CD4-positive, CD25-positive, alpha-beta regulatory T cell (primary cell): Measurements from ENCODE around the gene LRRK1. TPM values are rescaled to one million over a fixed set of nuclear protein-coding genes. Genes with fewer than 3 reads are reported as not detected.
A peak's percentile ranks its signal among the peaks of the same experiment; 100 is the strongest.

Experiments
- ATAC-seq, 2 donors: fragments of 150-1000 bp; cut with Tn5 transposase; one replicate each; pipeline ENCODE4 v1.10.0; 2021; ENCODE audit warnings: low read depth in 2 of 2, moderate number of reproducible peaks in 2 of 2, moderate library complexity in 1 of 2
- DNase-seq, 3 donors: peaks; one replicate each; pipeline versions ENCODE4 v3.0.0 to v3.0.0-alpha.2; 2012 to 2022; ENCODE audit warnings: mixed read lengths in 1 of 3
- H3K27ac ChIP-seq: one replicate; pipeline ENCODE4 v1.7.0; 2013; ENCODE audit warnings: mild to moderate bottlenecking, low read length; ENCODE audit not compliant: insufficient read depth, poor library complexity, severe bottlenecking
- H3K27me3 ChIP-seq: one replicate; pipeline ENCODE4 v1.7.0; 2013; ENCODE audit warnings: low read length; ENCODE audit not compliant: control insufficient read depth, insufficient read depth
- H3K36me3 ChIP-seq: one replicate; pipeline ENCODE4 v1.7.0; 2013; ENCODE audit warnings: mild to moderate bottlenecking, low read length, moderate library complexity; ENCODE audit not compliant: control insufficient read depth, insufficient read depth
- H3K4me1 ChIP-seq: 2 replicates; pipeline ENCODE4 v1.7.0; 2013; ENCODE audit warnings: mild to moderate bottlenecking, low read length; ENCODE audit not compliant: insufficient read depth, control insufficient read depth, poor library complexity, severe bottlenecking
- H3K4me3 ChIP-seq: one replicate; pipeline ENCODE4 v1.7.0; 2013; ENCODE audit warnings: low read depth, mild to moderate bottlenecking, low read length, moderate library complexity
- H3K9me3 ChIP-seq, 2 experiments: 1 replicate in 1 of 2; 2 replicates in 1 of 2; pipeline ENCODE4 v1.7.0; 2013; ENCODE audit warnings: low read length in 2 of 2, mild to moderate bottlenecking in 1 of 2, moderate library complexity in 1 of 2; ENCODE audit not compliant: control insufficient read depth in 2 of 2
- H3K27ac Mint-ChIP-seq, 3 donors: one replicate each; pipeline ENCODE4 v1.8.0; 2020 to 2022; ENCODE audit warnings: mild to moderate bottlenecking in 3 of 3, mixed read lengths in 3 of 3, moderate library complexity in 2 of 3
- H3K27me3 Mint-ChIP-seq: one replicate; pipeline ENCODE4 v1.8.0; 2022; ENCODE audit warnings: mild to moderate bottlenecking, mixed read lengths
- H3K36me3 Mint-ChIP-seq: one replicate; pipeline ENCODE4 v1.8.0; 2020; ENCODE audit warnings: mixed read lengths
- H3K4me1 Mint-ChIP-seq, 4 donors: one replicate each; pipeline ENCODE4 v1.8.0; 2020 to 2022; ENCODE audit warnings: mixed read lengths in 4 of 4, mild to moderate bottlenecking in 1 of 4
- H3K4me3 Mint-ChIP-seq, 4 donors: one replicate each; pipeline ENCODE4 v1.8.0; 2020 to 2022; ENCODE audit warnings: mild to moderate bottlenecking in 4 of 4, mixed read lengths in 4 of 4, moderate library complexity in 3 of 4
- H3K9me3 Mint-ChIP-seq, 7 donors: one replicate each; pipeline ENCODE4 v1.8.0; 2020 to 2022; ENCODE audit warnings: mixed read lengths in 7 of 7, mild to moderate bottlenecking in 3 of 7, moderate library complexity in 2 of 7
- polyA plus RNA-seq, 4 donors: library from polyadenylated mRNA; unstranded; fragments of 300-500 nt; fragmentation: Illumina TruSeq; gene quantifications; one replicate each; pipeline ENCODE4 v1.2.3, GENCODE V29; 2021
- total RNA-seq: library from RNA; stranded (reverse); gene quantifications from one replicate; pipeline ENCODE4 v1.2.3, GENCODE V29; 2022

Gene LRRK1
- total and polyA plus RNA-seq, 5 donors from 2014 or later: 0.06 to 0.17 TPM; not detected in 3

GRCh38 chr15:101013769-101014675 lies 94.9 kb downstream of the LRRK1 start:
- H3K36me3 ChIP-seq: no peaks in the 10 kb centered on the region
- H3K4me3 ChIP-seq: no peak overlapping the region
- no peaks in the 10 kb centered on the region for H3K4me1 Mint-ChIP-seq
- H3K4me1 ChIP-seq: no peaks in the 10 kb centered on the region
- H3K36me3 Mint-ChIP-seq: no peaks in the 10 kb centered on the region
- H3K27me3 Mint-ChIP-seq: peaks cover 17% of the 10 kb centered on the region
- no peak overlapping the region for H3K27ac ChIP-seq
- H3K9me3 ChIP-seq: no peaks in the 10 kb centered on the region
- no peaks in the 10 kb centered on the region for H3K9me3 Mint-ChIP-seq
- no peak overlapping the region for H3K4me3 Mint-ChIP-seq
- ATAC-seq: peak in 1 of 2 donors; percentile 28
- H3K27me3 ChIP-seq: no peaks in the 10 kb centered on the region
- DNase-seq: no peak
- H3K27ac Mint-ChIP-seq: no peak overlapping the region

DNA sequence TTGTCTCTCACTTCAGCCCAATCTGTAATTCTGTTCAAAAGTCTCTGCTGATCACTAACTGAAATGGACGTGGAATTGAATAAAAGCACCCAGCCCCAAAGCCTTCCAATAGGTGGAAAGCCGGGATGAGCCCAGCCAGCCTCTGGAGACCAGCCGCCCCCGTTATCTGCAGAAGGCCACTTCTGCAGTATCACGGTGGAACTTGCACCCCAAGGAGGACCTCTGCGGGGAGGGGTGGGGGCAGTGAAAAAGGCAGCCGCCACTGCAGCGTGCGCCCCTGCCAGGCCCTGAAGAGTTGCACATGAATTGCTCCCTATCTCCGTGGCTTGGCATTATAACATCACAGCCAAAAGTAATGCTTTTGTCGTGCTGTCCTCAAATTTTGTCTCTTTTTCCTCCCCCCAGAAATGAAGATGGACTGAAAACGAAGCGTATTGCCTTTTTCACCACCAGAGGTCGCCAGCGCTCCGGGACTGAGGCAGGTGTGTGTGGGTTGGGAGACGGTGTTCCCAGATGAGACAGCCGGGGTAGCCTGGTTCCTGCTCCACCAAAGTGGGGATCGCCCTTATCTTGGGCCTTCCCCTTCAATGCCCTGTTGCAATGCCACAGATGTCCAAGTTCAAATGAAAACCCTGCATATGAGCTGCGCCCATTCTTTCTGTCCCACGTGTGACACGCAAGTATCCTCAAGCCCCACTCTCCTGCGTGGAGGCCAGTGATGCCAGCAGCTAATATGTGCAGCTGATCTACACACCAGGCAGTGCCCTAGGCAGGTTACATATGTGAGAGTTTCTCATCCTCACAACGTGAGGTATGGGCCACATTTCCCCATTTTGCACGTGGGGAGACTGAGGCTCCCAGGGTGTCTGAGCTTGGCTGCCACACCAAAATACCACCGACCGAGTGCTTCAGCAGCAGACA lies 96.0 kb downstream of the LRRK1 start:
- Mint-ChIP-seq H3K27me3 (peaks cover 11% of the 10 kb centered on the region), H3K4me1 (no peaks in the 10 kb centered on the region), H3K4me3 (no peak overlapping the region), H3K36me3 (no peaks in the 10 kb centered on the region), H3K27ac (peak overlapping the region in 1 of 3 donors; percentile 21), H3K9me3 (no peaks in the 10 kb centered on the region)
- DNase-seq (peak; percentile 40 to 58 (median 44)), ATAC-seq (peak in 1 of 2 donors; percentile 37)
- H3K36me3 ChIP-seq: no peaks in the 10 kb centered on the region
- no peak overlapping the region for H3K27ac ChIP-seq
- H3K4me1 ChIP-seq: no peaks in the 10 kb centered on the region
- H3K4me3 ChIP-seq: no peak overlapping the region
- no peaks in the 10 kb centered on the region for H3K9me3 ChIP-seq
- H3K27me3 ChIP-seq: no peaks in the 10 kb centered on the region

DNA sequence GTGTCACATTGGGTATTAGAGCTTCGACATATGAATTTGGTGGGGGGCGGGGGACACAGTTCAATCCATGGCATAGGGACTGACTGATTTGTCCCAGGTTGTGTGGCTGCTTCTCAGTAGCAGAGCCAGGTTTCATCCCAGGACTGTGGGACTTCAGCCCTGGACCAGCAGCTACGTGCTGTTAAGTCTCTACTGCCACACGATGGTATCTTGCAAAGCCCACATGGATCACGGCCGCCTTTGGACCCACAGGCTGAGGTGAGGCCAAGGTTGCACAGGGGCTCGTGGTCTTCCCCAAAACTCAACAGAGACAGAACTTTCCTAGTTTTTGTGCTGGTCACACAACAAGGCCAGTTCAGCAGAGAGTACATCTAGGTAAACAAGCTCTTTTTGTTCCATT lies 97.4 kb downstream of the LRRK1 start:
- Histone ChIP-seq H3K36me3 (no peaks in the 10 kb centered on the region), H3K27ac (no peak overlapping the region), H3K4me3 (no peak overlapping the region), H3K9me3 (no peaks in the 10 kb centered on the region), H3K27me3 (no peaks in the 10 kb centered on the region), H3K4me1 (no peaks in the 10 kb centered on the region)
- ATAC-seq (no peak), DNase-seq (no peak)
- no peaks in the 10 kb centered on the region for H3K36me3 Mint-ChIP-seq
- peaks cover 5% of the 10 kb centered on the region for H3K27me3 Mint-ChIP-seq
- no peak overlapping the region for H3K4me3 Mint-ChIP-seq
- no peak overlapping the region for H3K27ac Mint-ChIP-seq
- H3K4me1 Mint-ChIP-seq: no peaks in the 10 kb centered on the region
- H3K9me3 Mint-ChIP-seq: no peaks in the 10 kb centered on the region

- no peaks in the 10 kb centered on the region for H3K36me3 Mint-ChIP-seq
- H3K4me3 ChIP-seq: no peak overlapping the region
- no peaks in the 10 kb centered on the region for H3K4me1 Mint-ChIP-seq
- H3K27ac ChIP-seq: no peak overlapping the region
- DNase-seq (no peak), ATAC-seq (no peak)
- H3K36me3 ChIP-seq: no peaks in the 10 kb centered on the region
- no peak overlapping the region for H3K27ac Mint-ChIP-seq
- H3K4me3 Mint-ChIP-seq: no peak overlapping the region
- no peaks in the 10 kb centered on the region for H3K27me3 ChIP-seq
- H3K9me3 ChIP-seq: no peaks in the 10 kb centered on the region
- H3K4me1 ChIP-seq: no peaks in the 10 kb centered on the region
- H3K27me3 Mint-ChIP-seq: peaks cover 5% of the 10 kb centered on the region
- H3K9me3 Mint-ChIP-seq: no peaks in the 10 kb centered on the region
These were observed 98.1 kb downstream of the LRRK1 start for GRCh38 chr15:101017093-101017754.

DNA sequence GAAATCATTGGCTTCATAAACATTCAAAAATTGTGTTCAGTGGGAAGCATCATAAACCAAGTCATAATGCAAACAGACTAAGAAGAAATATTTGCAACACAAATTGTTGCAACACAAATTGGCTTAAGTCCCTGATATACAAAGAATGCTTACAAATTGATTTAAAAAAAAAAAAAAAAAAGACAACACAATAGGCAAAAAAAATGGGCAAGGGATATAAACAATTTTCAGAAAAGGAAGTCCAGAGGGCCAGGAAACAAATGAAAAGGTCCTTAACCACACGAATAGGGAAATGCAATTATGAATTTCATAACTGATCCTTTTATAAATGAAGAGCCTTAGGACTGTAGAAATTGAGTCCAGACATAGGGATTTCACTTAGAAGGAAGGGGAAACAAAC lies 98.9 kb downstream of the LRRK1 start:
- Mint-ChIP-seq H3K27ac (no peak overlapping the region), H3K36me3 (no peaks in the 10 kb centered on the region), H3K27me3 (peaks cover 5% of the 10 kb centered on the region), H3K9me3 (no peaks in the 10 kb centered on the region), H3K4me3 (no peak overlapping the region), H3K4me1 (no peaks in the 10 kb centered on the region)
- no peak overlapping the region for H3K4me3 ChIP-seq
- ATAC-seq: no peak
- no peaks in the 10 kb centered on the region for H3K27me3 ChIP-seq
- no peaks in the 10 kb centered on the region for H3K4me1 ChIP-seq
- H3K27ac ChIP-seq: no peak overlapping the region
- no peaks in the 10 kb centered on the region for H3K9me3 ChIP-seq
- no peaks in the 10 kb centered on the region for H3K36me3 ChIP-seq
- DNase-seq: no peak

- no peak overlapping the region for H3K4me3 ChIP-seq
- Mint-ChIP-seq H3K4me3 (no peak overlapping the region), H3K9me3 (no peaks in the 10 kb centered on the region), H3K4me1 (no peaks in the 10 kb centered on the region), H3K36me3 (no peaks in the 10 kb centered on the region), H3K27ac (no peak overlapping the region), H3K27me3 (peaks cover 5% of the 10 kb centered on the region)
- no peaks in the 10 kb centered on the region for H3K36me3 ChIP-seq
- DNase-seq: no peak
- no peaks in the 10 kb centered on the region for H3K9me3 ChIP-seq
- no peak for ATAC-seq
- H3K27ac ChIP-seq: no peak overlapping the region
- H3K4me1 ChIP-seq: no peaks in the 10 kb centered on the region
- H3K27me3 ChIP-seq: no peaks in the 10 kb centered on the region
These were observed 99.3 kb downstream of the LRRK1 start for GRCh38 chr15:101018450-101018849.

GRCh38 chr15:101019366-101019896 lies 100.3 kb downstream of the LRRK1 start:
- DNase-seq (no peak), ATAC-seq (no peak)
- Histone ChIP-seq H3K27me3 (no peaks in the 10 kb centered on the region), H3K4me3 (no peak overlapping the region), H3K36me3 (no peaks in the 10 kb centered on the region), H3K9me3 (no peaks in the 10 kb centered on the region), H3K4me1 (no peaks in the 10 kb centered on the region), H3K27ac (no peak overlapping the region)
- H3K4me3 Mint-ChIP-seq: no peak overlapping the region
- H3K9me3 Mint-ChIP-seq: no peaks in the 10 kb centered on the region
- H3K36me3 Mint-ChIP-seq: no peaks in the 10 kb centered on the region
- H3K27ac Mint-ChIP-seq: no peak overlapping the region
- H3K27me3 Mint-ChIP-seq: peaks cover 5% of the 10 kb centered on the region
- no peaks in the 10 kb centered on the region for H3K4me1 Mint-ChIP-seq
